BE2C (cell line): ENCODE results near the gene CNTNAP5.

Experiments used
- DNase-seq: peaks from one replicate; pipeline ENCODE4 v3.0.0-alpha.2; 2020
- H3K27me3 ChIP-seq: fragments of 250-450 bp; sonication (Bioruptor Pico); 2 replicates; pipeline ENCODE4 v1.5.1; 2020; ENCODE audit warnings: mild to moderate bottlenecking
- H3K36me3 ChIP-seq: fragments of 250-450 bp; sonication (Bioruptor Pico); 2 replicates; pipeline ENCODE4 v1.5.1; 2020; ENCODE audit warnings: mild to moderate bottlenecking
- H3K4me1 ChIP-seq: fragments of 250-450 bp; sonication (Bioruptor Pico); 2 replicates; pipeline ENCODE4 v1.5.1; 2020
- H3K4me3 ChIP-seq: 2 replicates; pipeline ENCODE4 v1.5.1; 2011; ENCODE audit warnings: low read depth, low read length
- H3K9me3 ChIP-seq: fragments of 250-450 bp; sonication (Bioruptor Pico); 2 replicates; pipeline ENCODE4 v1.5.1; 2020
- TF ChIP-seq, protein P1 (sequence below): IDR thresholded peaks from 2 replicates; pipeline ENCODE4 v1.5.1; 2012; ENCODE audit warnings: mild to moderate bottlenecking, low read depth, low read length

CNTNAP5 gene

DNA sequence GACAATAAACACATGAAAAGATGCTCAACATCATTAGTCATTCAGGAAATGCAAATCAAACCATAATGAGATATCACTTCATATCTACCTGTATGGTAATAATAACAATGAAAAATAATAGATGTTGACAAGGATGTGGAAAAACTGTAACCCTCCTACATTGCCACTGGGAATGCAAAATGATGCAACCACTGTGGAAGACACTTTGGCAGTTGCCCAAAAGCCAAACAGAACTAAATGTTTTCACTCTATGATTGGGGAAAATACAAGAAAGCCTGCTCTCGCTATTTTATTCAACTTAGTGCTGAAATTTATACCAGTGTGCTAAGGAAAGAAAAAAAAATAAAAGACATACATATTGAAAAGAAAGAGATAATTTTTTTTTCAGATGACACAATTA lies 934.5 kb downstream of the CNTNAP5 start:
- DNase-seq, result no peak
- no peaks in the 10 kb centered on the region for H3K36me3 ChIP-seq
- no peaks in the 10 kb centered on the region for H3K4me1 ChIP-seq
- no peaks in the 10 kb centered on the region for H3K27me3 ChIP-seq
- TF ChIP-seq, protein P1, sequence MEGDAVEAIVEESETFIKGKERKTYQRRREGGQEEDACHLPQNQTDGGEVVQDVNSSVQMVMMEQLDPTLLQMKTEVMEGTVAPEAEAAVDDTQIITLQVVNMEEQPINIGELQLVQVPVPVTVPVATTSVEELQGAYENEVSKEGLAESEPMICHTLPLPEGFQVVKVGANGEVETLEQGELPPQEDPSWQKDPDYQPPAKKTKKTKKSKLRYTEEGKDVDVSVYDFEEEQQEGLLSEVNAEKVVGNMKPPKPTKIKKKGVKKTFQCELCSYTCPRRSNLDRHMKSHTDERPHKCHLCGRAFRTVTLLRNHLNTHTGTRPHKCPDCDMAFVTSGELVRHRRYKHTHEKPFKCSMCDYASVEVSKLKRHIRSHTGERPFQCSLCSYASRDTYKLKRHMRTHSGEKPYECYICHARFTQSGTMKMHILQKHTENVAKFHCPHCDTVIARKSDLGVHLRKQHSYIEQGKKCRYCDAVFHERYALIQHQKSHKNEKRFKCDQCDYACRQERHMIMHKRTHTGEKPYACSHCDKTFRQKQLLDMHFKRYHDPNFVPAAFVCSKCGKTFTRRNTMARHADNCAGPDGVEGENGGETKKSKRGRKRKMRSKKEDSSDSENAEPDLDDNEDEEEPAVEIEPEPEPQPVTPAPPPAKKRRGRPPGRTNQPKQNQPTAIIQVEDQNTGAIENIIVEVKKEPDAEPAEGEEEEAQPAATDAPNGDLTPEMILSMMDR, result no peak
- H3K4me3 ChIP-seq, result no peak overlapping the region
- no peaks in the 10 kb centered on the region for H3K9me3 ChIP-seq

- H3K27me3 ChIP-seq, result no peaks in the 10 kb centered on the region
- no peak overlapping the region for H3K4me3 ChIP-seq
- H3K9me3 ChIP-seq, result no peaks in the 10 kb centered on the region
- no peaks in the 10 kb centered on the region for H3K36me3 ChIP-seq
- TF ChIP-seq, protein P1, result no peak
- DNase-seq, result no peak
- H3K4me1 ChIP-seq, result no peaks in the 10 kb centered on the region
These were observed 936.0 kb downstream of the CNTNAP5 start for GRCh38 chr2:124961132-124961531.
